HK-2 (cell line): ENCODE data around the gene YJEFN3.

Experiments used
- DNase-seq: peaks from one replicate; pipeline ENCODE4 v3.0.0-alpha.2; 2018; ENCODE audit not compliant: unreplicated experiment

The YJEFN3 gene

GRCh38 chr19:19495614-19496603 lies 32.8 kb upstream of the YJEFN3 start:
- no peak for DNase-seq

- no peak for DNase-seq
These were observed 30.3 kb upstream of the YJEFN3 start for GRCh38 chr19:19498255-19498991.

GRCh38 chr19:19499272-19499995 lies 29.3 kb upstream of the YJEFN3 start:
- DNase-seq, result no peak

- DNase-seq, result no peak
These were observed 27.6 kb upstream of the YJEFN3 start for GRCh38 chr19:19500975-19501644.

GRCh38 chr19:19501798-19502197 lies 26.9 kb upstream of the YJEFN3 start:
- no peak for DNase-seq

- DNase-seq, result no peak
These were observed 26.4 kb upstream of the YJEFN3 start for GRCh38 chr19:19502281-19502680.

- no peak for DNase-seq
These were observed 25.7 kb upstream of the YJEFN3 start for GRCh38 chr19:19502808-19503602.

- DNase-seq, result no peak
These were observed 23.7 kb upstream of the YJEFN3 start for GRCh38 chr19:19504754-19505668.

GRCh38 chr19:19505669-19506326 lies 22.9 kb upstream of the YJEFN3 start:
- DNase-seq, result no peak

- DNase-seq, result no peak
These were observed 22.1 kb upstream of the YJEFN3 start for GRCh38 chr19:19506592-19506991.

- no peak for DNase-seq
These were observed 21.4 kb upstream of the YJEFN3 start for GRCh38 chr19:19507354-19507753.

- DNase-seq, result no peak
These were observed 20.5 kb upstream of the YJEFN3 start for GRCh38 chr19:19508217-19508616.

- DNase-seq, result no peak
These were observed 18.3 kb upstream of the YJEFN3 start for GRCh38 chr19:19510432-19510831.

- DNase-seq, result no peak
These were observed 15.0 kb upstream of the YJEFN3 start for GRCh38 chr19:19513682-19514081.

- DNase-seq, result no peak
These were observed 14.5 kb upstream of the YJEFN3 start for GRCh38 chr19:19514215-19514657.

GRCh38 chr19:19514881-19515641 lies 13.7 kb upstream of the YJEFN3 start, which contains the start of gene TSSK6:
TSS of gene TSSK6 (minus strand) at chr19:19515548. CDS start at chr19:19515427, 121 bp downstream.
- DNase-seq, result no peak

GRCh38 chr19:19515642-19516519 lies 12.8 kb upstream of the YJEFN3 start, which contains the start of gene NDUFA13:
TSS of gene NDUFA13 (plus strand) at chr19:19516225. CDS start at chr19:19516239, 14 bp downstream.
- peak; percentile 94 for DNase-seq
